Endothelial cell of umbilical vein (primary cell): ENCODE results near the gene KAZN. TPM values are rescaled to one million over a fixed set of nuclear protein-coding genes. Genes with fewer than 3 reads are reported as not detected.

Experiments
- BruUV-seq: library from RNA; stranded (reverse); fragments of 400-500 nt; replicated peaks from 2 replicates; lab custom pipeline; 2021; lab: Mats Ljungman, UMichigan
- CTCF ChIA-PET: fragments of 300-600, 350-600 bp; sonication (Branson Sonifier 250); formaldehyde crosslinking; loops from one replicate; lab custom pipeline; 2021; ENCODE audit warnings: antibody characterized with exemption, inconsistent platforms; lab: Charles Lee
- POLR2A ChIA-PET: fragments of 300-600, 350-600 bp; sonication (Branson Sonifier 250); formaldehyde crosslinking; loops from one replicate; lab custom pipeline; 2021; ENCODE audit warnings: antibody characterized with exemption, inconsistent platforms; lab: Charles Lee
- DNase-seq: peaks from one replicate; pipeline ENCODE4 v3.0.0-alpha.2; 2011; ENCODE audit warnings: low read depth, low spot score
- FAIRE-seq: peaks from 2 replicates; lab custom pipeline; 2011; peaks lifted over from hg19 to GRCh38; lab: Jason Lieb, UNC
- H2AFZ ChIP-seq: 2 replicates; pipeline ENCODE4 v1.6.0; 2012; ENCODE audit warnings: low read depth, low read length, control low read depth, inconsistent platforms
- H3K27ac ChIP-seq: 2 replicates; pipeline ENCODE4 v1.5.1; 2011; ENCODE audit warnings: low read depth, mild to moderate bottlenecking, control low read depth, low read length, moderate library complexity; ENCODE audit not compliant: insufficient read depth
- H3K27me3 ChIP-seq, 2 experiments: 2 replicates each; pipeline versions ENCODE4 v1.6.0 to v1.6.1; 2011; ENCODE audit warnings: low read length in 2 of 2, mixed read lengths in 1 of 2; ENCODE audit not compliant: control insufficient read depth in 2 of 2, insufficient read depth in 2 of 2
- H3K36me3 ChIP-seq, 2 experiments: 2 replicates in 1 of 2; 3 replicates in 1 of 2; pipeline ENCODE4 v1.5.1; 2011; ENCODE audit warnings: low read length in 2 of 2, mild to moderate bottlenecking in 1 of 2, moderate library complexity in 1 of 2; ENCODE audit not compliant: control insufficient read depth in 2 of 2, insufficient read depth in 2 of 2; ENCODE audit errors: extremely low read depth in 1 of 2
- H3K4me1 ChIP-seq: 3 replicates; pipeline ENCODE4 v1.5.1; 2011; ENCODE audit warnings: mild to moderate bottlenecking, low read length; ENCODE audit not compliant: control insufficient read depth, insufficient read depth; ENCODE audit errors: extremely low read depth
- H3K4me2 ChIP-seq: 2 replicates; pipeline ENCODE4 v1.6.1; 2011; ENCODE audit warnings: low read length, control low read depth, mixed read lengths; ENCODE audit not compliant: insufficient read depth
- H3K4me3 ChIP-seq, 3 experiments: fragments of 200-600 bp in 1 of 3; sonication (generic), shearing (Covaris generic) in 1 of 3; replicated peaks in 1 of 3; 2 replicates each; pipeline ENCODE4 v1.5.1; 2011 to 2016; ENCODE audit warnings: control low read depth in 3 of 3, low read length in 3 of 3, mild to moderate bottlenecking in 2 of 3, inconsistent platforms in 1 of 3, low read depth in 1 of 3, moderate library complexity in 1 of 3; ENCODE audit not compliant: insufficient read depth in 1 of 3
- H3K79me2 ChIP-seq: 2 replicates; pipeline ENCODE4 v1.6.0; 2012; ENCODE audit warnings: low read length, inconsistent platforms; ENCODE audit not compliant: control insufficient read depth, insufficient read depth
- H3K9ac ChIP-seq: replicated peaks from 2 replicates; pipeline ENCODE3; 2011; ENCODE audit warnings: low read length, control low read depth; ENCODE audit not compliant: insufficient read depth; ENCODE audit errors: extremely low read depth
- H3K9me1 ChIP-seq: replicated peaks from 3 replicates; pipeline ENCODE4 v1.6.0; 2011; ENCODE audit warnings: mild to moderate bottlenecking, low read length; ENCODE audit not compliant: control insufficient read depth, insufficient read depth; ENCODE audit errors: extremely low read depth
- H3K9me3 ChIP-seq: replicated peaks from 2 replicates; pipeline ENCODE4 v1.5.1; 2012; ENCODE audit warnings: low read length, inconsistent platforms; ENCODE audit not compliant: control insufficient read depth, insufficient read depth
- H4K20me1 ChIP-seq: replicated peaks from 2 replicates; pipeline ENCODE3; 2011; ENCODE audit warnings: mild to moderate bottlenecking, low read length; ENCODE audit not compliant: control insufficient read depth, insufficient read depth; ENCODE audit errors: extremely low read depth
- CTCF ChIP-seq, 2 donors: IDR thresholded peaks; 1 replicate in 1 of 2; 2 replicates in 1 of 2; pipeline ENCODE4 v1.5.1; 2011; ENCODE audit warnings: low read length in 2 of 2, mild to moderate bottlenecking in 2 of 2, moderate library complexity in 2 of 2, control low read depth in 1 of 2, inconsistent platforms in 1 of 2, low read depth in 1 of 2; ENCODE audit not compliant: insufficient read depth in 1 of 2; ENCODE audit errors: extremely low read depth in 1 of 2
- EZH2 ChIP-seq: IDR thresholded peaks from 2 replicates; pipeline ENCODE4 v1.6.1; 2012; ENCODE audit warnings: borderline replicate concordance, low read depth, mild to moderate bottlenecking, moderate library complexity, low read length, inconsistent platforms; ENCODE audit not compliant: severe bottlenecking
- FOS ChIP-seq: IDR thresholded peaks from 2 replicates; pipeline ENCODE4 v1.6.1; 2011; ENCODE audit warnings: mild to moderate bottlenecking, low read length, moderate library complexity, borderline replicate concordance; ENCODE audit not compliant: insufficient read depth
- GATA2 ChIP-seq: IDR thresholded peaks from 2 replicates; pipeline ENCODE4 v1.7.0; 2011; ENCODE audit warnings: low read depth, mild to moderate bottlenecking, moderate library complexity, mixed read lengths, low read length; ENCODE audit not compliant: insufficient read length, insufficient read depth
- JUN ChIP-seq: IDR thresholded peaks from 2 replicates; pipeline ENCODE4 v1.6.1; 2011; ENCODE audit warnings: borderline replicate concordance, low read depth; ENCODE audit not compliant: insufficient read length, insufficient read depth
- MYC ChIP-seq: IDR thresholded peaks from one replicate; pipeline ENCODE4 v1.6.1; 2011; ENCODE audit warnings: mild to moderate bottlenecking, low read depth, low read length
- POLR2A ChIP-seq: IDR thresholded peaks from 2 replicates; pipeline ENCODE4 v1.6.1; 2012; ENCODE audit warnings: low read depth, mild to moderate bottlenecking, control low read depth, low read length
- POLR2AphosphoS5 ChIP-seq: IDR thresholded peaks from 2 replicates; pipeline ENCODE4 v1.6.1; 2012; ENCODE audit warnings: low read depth, mild to moderate bottlenecking, control low read depth, low read length, moderate library complexity; ENCODE audit not compliant: insufficient read depth
- dilution Hi-C: fragments of 300-500 bp; cut with MboI; formaldehyde crosslinking; loops from one replicate; pipeline ENCODE4 v1.15.0; 2019; ENCODE audit warnings: low sequenced_read_pairs; ENCODE audit not compliant: extremely low pct_ligation_motif_present
- intact Hi-C: fragments of 100-400 bp; cut with micrococcal nuclease; formaldehyde crosslinking; loops from one replicate; pipeline ENCODE4 v1.10.0; 2022
- polyA plus RNA-seq, 4 experiments: library from polyadenylated mRNA; depleted of rRNA in 3 of 4; stranded (reverse) in 3 of 4; unstranded in 1 of 4; fragments of >200 nt; gene quantifications; 2 replicates each; pipeline versions ENCODE4 v1.2.1 to v1.2.3, GENCODE V29; 2011 to 2012; ENCODE audit warnings: missing spikeins in 1 of 4
- total RNA-seq: library from RNA; stranded (reverse); gene quantifications from 2 replicates; pipeline ENCODE4 v1.2.3, GENCODE V29; 2021
- TF ChIP-seq, protein P1 (sequence below): IDR thresholded peaks from 2 replicates; pipeline ENCODE4 v1.6.1; 2011; ENCODE audit not compliant: insufficient read depth, insufficient read length

The KAZN gene
- total and polyA plus RNA-seq, 2 donors (not counting 3 experiments of a cell fraction or from before 2014, with no cell fraction given) = 1.6 to 5.8 TPM

- intact Hi-C loops (no loop called here), dilution Hi-C loops (no loop called here)
- no peaks in the 10 kb centered on the region for H3K36me3 ChIP-seq
- no peak overlapping the region for H3K27ac ChIP-seq
- FAIRE-seq = no peak
- H3K9me3 ChIP-seq = no peaks in the 10 kb centered on the region
- no peaks in the 10 kb centered on the region for H3K79me2 ChIP-seq
- no peak overlapping the region for H3K4me2 ChIP-seq
- H3K4me3 ChIP-seq = no peak overlapping the region
- no peak for DNase-seq
- H3K27me3 ChIP-seq = no peaks in the 10 kb centered on the region
- no peaks in the 10 kb centered on the region for H4K20me1 ChIP-seq
- H3K9ac ChIP-seq = no peak overlapping the region
- TF ChIP-seq CTCF (IDR thresholded peaks at IDR 0.05; ENCODE audit: extremely low read depth in 1 of 2, insufficient read depth in 1 of 2, low read depth in 1 of 2, low read length in 2 of 2) (no peak), POLR2AphosphoS5 (no peak), JUN (no peak), FOS (no peak), EZH2 (no peak), POLR2A (no peak), GATA2 (no peak), MYC (no peak)
- TF ChIP-seq, protein P1, sequence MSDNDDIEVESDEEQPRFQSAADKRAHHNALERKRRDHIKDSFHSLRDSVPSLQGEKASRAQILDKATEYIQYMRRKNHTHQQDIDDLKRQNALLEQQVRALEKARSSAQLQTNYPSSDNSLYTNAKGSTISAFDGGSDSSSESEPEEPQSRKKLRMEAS = no peak
- BruUV-seq = no TSS peak
- H3K4me1 ChIP-seq = no peaks in the 10 kb centered on the region
- no peaks in the 10 kb centered on the region for H3K9me1 ChIP-seq
- POLR2A ChIA-PET = no interaction called here
- CTCF ChIA-PET = interaction anchor here (0.8 to 1.0 kb wide), 2 partner anchors 9 to 219 kb away, joined by 3 read pairs; no protein-coding TSS in a partner anchor
- H2AFZ ChIP-seq = no peak overlapping the region
These were observed 500.0 kb downstream of the KAZN start for GRCh38 chr1:15098176-15099125.
